Ishikawa (cell line): ENCODE measurements around the gene SSTR5.
A peak's percentile ranks its signal among the peaks of the same experiment; 100 is the strongest.

Source experiments
- CEBPB ChIP-seq: IDR thresholded peaks from 2 replicates; pipeline ENCODE4 v1.6.1; 2012
- CREB1 ChIP-seq: IDR thresholded peaks from 2 replicates; pipeline ENCODE4 v1.6.1; 2012; ENCODE audit warnings: low read depth
- EGR1 ChIP-seq: IDR thresholded peaks from 2 replicates; pipeline ENCODE4 v1.6.1; 2012
- EP300 ChIP-seq: IDR thresholded peaks from 2 replicates; pipeline ENCODE4 v1.6.1; 2012; ENCODE audit warnings: borderline replicate concordance
- FOXM1 ChIP-seq: IDR thresholded peaks from 2 replicates; pipeline ENCODE4 v1.6.1; 2012; ENCODE audit warnings: low read depth, borderline replicate concordance
- MAX ChIP-seq: IDR thresholded peaks from 2 replicates; pipeline ENCODE4 v1.6.1; 2012
- NFIC ChIP-seq: IDR thresholded peaks from 2 replicates; pipeline ENCODE4 v1.6.1; 2012
- RAD21 ChIP-seq: IDR thresholded peaks from 2 replicates; pipeline ENCODE4 v1.6.1; 2012; ENCODE audit warnings: low read depth
- REST ChIP-seq: IDR thresholded peaks from 2 replicates; pipeline ENCODE4 v1.6.1; 2012; ENCODE audit warnings: low read depth, mild to moderate bottlenecking
- TAF1 ChIP-seq: IDR thresholded peaks from 2 replicates; pipeline ENCODE4 v1.6.1; 2012; ENCODE audit warnings: low read depth, mild to moderate bottlenecking
- TCF12 ChIP-seq: IDR thresholded peaks from 2 replicates; pipeline ENCODE4 v1.6.1; 2012; ENCODE audit warnings: low read depth
- TEAD4 ChIP-seq: IDR thresholded peaks from 2 replicates; pipeline ENCODE4 v1.6.1; 2012
- USF1 ChIP-seq: IDR thresholded peaks from 2 replicates; pipeline ENCODE4 v1.6.1; 2012
- YY1 ChIP-seq: IDR thresholded peaks from 2 replicates; pipeline ENCODE4 v1.6.1; 2012; ENCODE audit warnings: low read depth
- ZBTB7A ChIP-seq: IDR thresholded peaks from 2 replicates; pipeline ENCODE4 v1.6.1; 2012; ENCODE audit warnings: low read depth

Gene SSTR5

GRCh38 chr16:1119129-1119528 lies 46.6 kb downstream of the SSTR5 start:
- TF ChIP-seq FOXM1: no peak
- TF ChIP-seq CREB1: no peak
- no peak for TF ChIP-seq EP300
- TF ChIP-seq ZBTB7A: no peak
- TF ChIP-seq YY1: no peak
- TF ChIP-seq TAF1: no peak
- no peak for TF ChIP-seq REST
- TF ChIP-seq TCF12: no peak
- no peak for TF ChIP-seq USF1

- TF ChIP-seq REST (peak; percentile 28; the same call in 1 of the 2 replicates), ZBTB7A (no peak)
Observed at GRCh38 chr16:1119766-1120576, 47.4 kb downstream of the SSTR5 start.

- no peak for TF ChIP-seq CEBPB
- TF ChIP-seq RAD21: no peak
- TF ChIP-seq MAX: no peak
- no peak for TF ChIP-seq EGR1
- no peak for TF ChIP-seq NFIC
- TF ChIP-seq TAF1: no peak
- no peak for TF ChIP-seq CREB1
- no peak for TF ChIP-seq ZBTB7A
Observed at GRCh38 chr16:1120577-1120941, 48.0 kb downstream of the SSTR5 start.

GRCh38 chr16:1121009-1121408 lies 48.5 kb downstream of the SSTR5 start:
- TF ChIP-seq TEAD4 (no peak), TAF1 (no peak), RAD21 (no peak), MAX (no peak), YY1 (no peak), REST (no peak), EGR1 (no peak), CEBPB (no peak), NFIC (no peak), ZBTB7A (no peak), CREB1 (no peak), EP300 (no peak), FOXM1 (no peak), TCF12 (no peak), USF1 (no peak)
